Glutamatergic neuron (in vitro differentiated cells): ENCODE results near the gene CFAP61. TPM values are rescaled to one million over a fixed set of nuclear protein-coding genes. Genes with fewer than 3 reads are reported as not detected.
"Not testable (repeated sequence)": the region's sequence is repeated elsewhere in the genome, so short reads cannot be mapped to it uniquely, and the experiment has no call there.

Source experiments
- DNase-seq: peaks from one replicate; pipeline ENCODE4 v3.0.0; 2022
- H3K27ac Mint-ChIP-seq: one replicate; pipeline ENCODE4 v1.8.0; 2020; ENCODE audit warnings: mild to moderate bottlenecking, mixed read lengths, inconsistent platforms; ENCODE audit not compliant: unreplicated experiment
- H3K27me3 Mint-ChIP-seq: one replicate; pipeline ENCODE4 v1.8.0; 2020; ENCODE audit warnings: mild to moderate bottlenecking, moderate library complexity, mixed read lengths, inconsistent platforms; ENCODE audit not compliant: unreplicated experiment
- H3K36me3 Mint-ChIP-seq: one replicate; pipeline ENCODE4 v1.8.0; 2020; ENCODE audit warnings: mild to moderate bottlenecking, mixed read lengths, inconsistent platforms; ENCODE audit not compliant: unreplicated experiment
- H3K4me1 Mint-ChIP-seq: one replicate; pipeline ENCODE4 v1.8.0; 2020; ENCODE audit warnings: mild to moderate bottlenecking, low read depth, mixed read lengths, inconsistent platforms; ENCODE audit not compliant: unreplicated experiment
- H3K4me3 Mint-ChIP-seq: one replicate; pipeline ENCODE4 v1.8.0; 2020; ENCODE audit warnings: mild to moderate bottlenecking, mixed read lengths, inconsistent platforms; ENCODE audit not compliant: unreplicated experiment
- H3K9me3 Mint-ChIP-seq: one replicate; pipeline ENCODE4 v1.8.0; 2020; ENCODE audit warnings: mild to moderate bottlenecking, moderate library complexity, mixed read lengths, inconsistent platforms; ENCODE audit not compliant: unreplicated experiment
- CTCF ChIP-seq: fragments of 200-600 bp; sonication (generic); IDR thresholded peaks from one replicate; pipeline ENCODE4 v1.5.0; 2021; ENCODE audit not compliant: partially characterized antibody, unreplicated experiment
- total RNA-seq: library from RNA; stranded (reverse); fragmentation: NEBNext Ultra II Directional; extraction: Animal tissue kit (Norgen Biotek cat#: 25700); gene quantifications from one replicate; pipeline ENCODE4 v1.2.1, GENCODE V29; 2021; ENCODE audit not compliant: unreplicated experiment

Gene CFAP61
- total RNA-seq, 1 donor from 2014 or later: 5.0 TPM

- Mint-ChIP-seq H3K36me3 (no peaks in the 10 kb centered on the region), H3K27ac (no peak overlapping the region), H3K4me3 (no peak overlapping the region), H3K9me3 (peaks cover 2% of the 10 kb centered on the region), H3K4me1 (peaks cover 3% of the 10 kb centered on the region), H3K27me3 (no peaks in the 10 kb centered on the region)
- TF ChIP-seq CTCF: no peak
- DNase-seq: no peak
Observed at GRCh38 chr20:20103486-20103885, 51.2 kb downstream of the CFAP61 start.

GRCh38 chr20:20123187-20123586 is 70.9 kb downstream of the CFAP61 start:
- H3K36me3 Mint-ChIP-seq: peaks cover 34% of the 10 kb centered on the region
- H3K9me3 Mint-ChIP-seq, H3K27me3 Mint-ChIP-seq, H3K4me1 Mint-ChIP-seq, H3K4me3 Mint-ChIP-seq, DNase-seq, H3K27ac Mint-ChIP-seq: not testable (repeated sequence)

- H3K27me3 Mint-ChIP-seq: no peaks in the 10 kb centered on the region
- H3K27ac Mint-ChIP-seq: no peak overlapping the region
- H3K4me1 Mint-ChIP-seq: no peaks in the 10 kb centered on the region
- H3K9me3 Mint-ChIP-seq: peaks cover 8% of the 10 kb centered on the region
- DNase-seq: no peak
- no peak for TF ChIP-seq CTCF
- peaks cover 34% of the 10 kb centered on the region for H3K36me3 Mint-ChIP-seq
- H3K4me3 Mint-ChIP-seq: no peak overlapping the region
Observed at GRCh38 chr20:20130399-20130798, 78.1 kb downstream of the CFAP61 start.

- Mint-ChIP-seq H3K4me1 (no peaks in the 10 kb centered on the region), H3K27ac (no peak overlapping the region)
Observed at GRCh38 chr20:20134941-20135575, 82.7 kb downstream of the CFAP61 start.

GRCh38 chr20:20136313-20136712 is 84.0 kb downstream of the CFAP61 start:
- Mint-ChIP-seq H3K36me3 (peaks cover 13% of the 10 kb centered on the region), H3K4me3 (no peak overlapping the region), H3K9me3 (peaks cover 2% of the 10 kb centered on the region), H3K27ac (no peak overlapping the region), H3K27me3 (no peaks in the 10 kb centered on the region), H3K4me1 (no peaks in the 10 kb centered on the region)
- no peak for DNase-seq
- no peak for TF ChIP-seq CTCF

More at GRCh38 chr20:20134941-20135575, 82.7 kb downstream of the CFAP61 start:
- Mint-ChIP-seq H3K36me3 (peaks cover 18% of the 10 kb centered on the region), H3K4me3 (no peak overlapping the region), H3K9me3 (peaks cover 5% of the 10 kb centered on the region), H3K27me3 (no peaks in the 10 kb centered on the region)
- DNase-seq: no peak
- TF ChIP-seq CTCF: no peak
